ENCODE measurements around the gene JMJD4. TPM values are rescaled to one million over a fixed set of nuclear protein-coding genes. Genes with fewer than 3 reads are reported as not detected.

JMJD4 gene
- total and polyA plus RNA-seq, 2 of the 8 experiments (the other 6 are each of a cell fraction or from before 2014, with no cell fraction given) = 13.2 to 23.3 TPM

DNA sequence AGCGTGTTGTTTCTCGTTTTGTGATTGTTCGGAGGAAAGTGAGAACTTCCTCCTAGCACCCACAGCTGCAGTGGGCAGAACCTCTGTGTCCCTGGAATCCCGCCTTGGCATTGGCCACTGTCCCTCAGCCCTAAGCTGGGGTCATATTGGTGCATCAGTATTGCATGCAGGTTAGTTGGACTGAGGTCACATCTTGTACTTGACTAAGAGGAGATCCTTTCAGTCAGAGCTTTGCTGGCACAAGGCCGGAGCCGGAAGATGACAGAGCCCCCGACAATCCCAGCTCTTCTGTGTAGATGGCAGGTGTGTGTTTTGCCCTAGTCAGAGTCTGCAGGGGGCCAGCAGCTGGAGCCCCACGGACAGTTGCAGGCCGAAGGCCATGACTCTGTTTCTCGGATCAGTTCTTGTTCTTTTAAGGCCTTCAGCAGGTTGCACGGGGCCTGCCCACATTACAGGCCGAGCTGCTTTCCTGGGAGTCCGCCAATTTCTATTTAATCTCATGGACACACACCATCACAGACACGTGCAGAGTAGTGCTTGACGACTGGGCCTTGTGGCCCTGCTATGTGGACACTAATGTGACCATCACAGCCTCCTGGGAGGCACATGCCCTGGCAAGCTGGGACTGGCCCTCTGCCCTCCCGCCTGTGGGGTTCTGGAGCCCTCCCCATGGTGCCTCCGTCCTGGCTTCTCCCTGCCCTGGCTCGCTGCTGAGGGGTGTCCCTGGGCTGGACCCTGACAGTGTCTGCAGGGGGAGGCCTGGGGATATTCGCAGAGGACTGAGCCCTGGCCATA, 15.0 kb upstream of the JMJD4 start (continued):
- TF ChIP-seq KDM1A (IDR thresholded peaks at IDR 0.05; ENCODE audit: borderline replicate concordance, low read length) (no peak), NANOG (IDR thresholded peaks at IDR 0.05; ENCODE audit: insufficient read depth, low read depth, low read length, poor library complexity, severe bottlenecking) (no peak)

Data from H1 (cell line).